Upper lobe of left lung (tissue), 4 donors: ENCODE measurements around the gene HEATR1.

Experiments used
- CTCF ChIP-seq, 6 experiments: fragments of 450-650 bp in 4 of 6; fragments of 200-600 bp in 2 of 6; sonication (generic) in 2 of 6; IDR thresholded peaks; one replicate each; pipeline ENCODE4 v1.5.1; 2016 to 2019; ENCODE audit warnings: antibody characterized with exemption in 6 of 6
- POLR2A ChIP-seq, 4 donors: fragments of 450-650 bp; IDR thresholded peaks; one replicate each; pipeline ENCODE4 v1.5.1; 2016 to 2017; ENCODE audit warnings: antibody characterized with exemption in 4 of 4, mild to moderate bottlenecking in 2 of 4
- POLR2AphosphoS5 ChIP-seq, 2 donors: sonication (generic); formaldehyde crosslinking; IDR thresholded peaks; one replicate each; pipeline ENCODE4 v1.5.1; 2017; ENCODE audit warnings: antibody characterized with exemption in 2 of 2

GRCh38 chr1:236589531-236589930, 14.8 kb downstream of the HEATR1 start:
- no peak for TF ChIP-seq CTCF (IDR thresholded peaks at IDR 0.05)
- TF ChIP-seq POLR2A (IDR thresholded peaks at IDR 0.05), result no peak
- no peak for TF ChIP-seq POLR2AphosphoS5 (IDR thresholded peaks at IDR 0.05)
